HEK293T (cell line): ENCODE results near the gene RBM25.

ENCODE experiments used
- CTCF ChIA-PET: fragments of 350-600 bp; formaldehyde crosslinking; extraction: SDS; loops from one replicate; lab custom pipeline; 2021; ENCODE audit warnings: antibody characterized with exemption, inconsistent platforms; lab: Yijun Ruan, JAX
- POLR2A ChIA-PET: fragments of 350-600 bp; formaldehyde crosslinking; extraction: SDS; loops from one replicate; lab custom pipeline; 2020; ENCODE audit warnings: antibody characterized with exemption, inconsistent platforms; lab: Yijun Ruan, JAX
- DNase-seq: peaks from one replicate; pipeline ENCODE4 v3.0.0; 2012; ENCODE audit warnings: mixed read lengths; ENCODE audit errors: extremely low spot score
- ARNT ChIP-seq: fragments of 450-650 bp; IDR thresholded peaks from 2 replicates; pipeline ENCODE4 v1.6.1; 2017; ENCODE audit warnings: mild to moderate bottlenecking
- BHLHE40 ChIP-seq: fragments of 450-650 bp; IDR thresholded peaks from 2 replicates; pipeline ENCODE4 v1.6.1; 2016; ENCODE audit warnings: mild to moderate bottlenecking, moderate library complexity, borderline replicate concordance
- CTBP1 ChIP-seq: fragments of 450-650 bp; IDR thresholded peaks from 2 replicates; pipeline ENCODE4 v1.6.1; 2016; ENCODE audit warnings: borderline replicate concordance
- ELF4 ChIP-seq: fragments of 450-650 bp; IDR thresholded peaks from 2 replicates; pipeline ENCODE4 v1.6.1; 2017; ENCODE audit warnings: antibody characterized with exemption
- FOXA1 ChIP-seq: fragments of 450-650 bp; IDR thresholded peaks from 2 replicates; pipeline ENCODE4 v1.6.1; 2016; ENCODE audit warnings: mild to moderate bottlenecking
- FOXK2 ChIP-seq: fragments of 450-650 bp; IDR thresholded peaks from 2 replicates; pipeline ENCODE4 v1.6.1; 2016; ENCODE audit warnings: mild to moderate bottlenecking
- FOXM1 ChIP-seq: fragments of 450-650 bp; IDR thresholded peaks from 2 replicates; pipeline ENCODE4 v1.6.1; 2017; ENCODE audit warnings: mild to moderate bottlenecking, borderline replicate concordance
- HDGF ChIP-seq: fragments of 450-650 bp; IDR thresholded peaks from 2 replicates; pipeline ENCODE4 v1.6.1; 2017; ENCODE audit warnings: antibody characterized with exemption, borderline replicate concordance
- L3MBTL2 ChIP-seq: fragments of 450-650 bp; conservative IDR thresholded peaks from 2 replicates; pipeline ENCODE4 v1.6.1; 2016; ENCODE audit warnings: mild to moderate bottlenecking
- LEF1 ChIP-seq: fragments of 450-650 bp; IDR thresholded peaks from 2 replicates; pipeline ENCODE4 v1.6.1; 2017; ENCODE audit warnings: mild to moderate bottlenecking, borderline replicate concordance
- NFRKB ChIP-seq: fragments of 450-650 bp; IDR thresholded peaks from 2 replicates; pipeline ENCODE4 v1.6.1; 2016; ENCODE audit warnings: mild to moderate bottlenecking, moderate library complexity
- PKNOX1 ChIP-seq: fragments of 450-650 bp; IDR thresholded peaks from 2 replicates; pipeline ENCODE4 v1.6.1; 2016
- SP1 ChIP-seq: fragments of 450-650 bp; IDR thresholded peaks from 2 replicates; pipeline ENCODE4 v1.6.1; 2017
- SUZ12 ChIP-seq: fragments of 450-650 bp; IDR thresholded peaks from 2 replicates; pipeline ENCODE4 v1.6.1; 2016; ENCODE audit warnings: mild to moderate bottlenecking
- TARDBP ChIP-seq: fragments of 450-650 bp; IDR thresholded peaks from 2 replicates; pipeline ENCODE4 v1.6.1; 2016
- ZNF384 ChIP-seq: fragments of 450-650 bp; IDR thresholded peaks from 2 replicates; pipeline ENCODE4 v1.6.1; 2016

RBM25 gene

DNA sequence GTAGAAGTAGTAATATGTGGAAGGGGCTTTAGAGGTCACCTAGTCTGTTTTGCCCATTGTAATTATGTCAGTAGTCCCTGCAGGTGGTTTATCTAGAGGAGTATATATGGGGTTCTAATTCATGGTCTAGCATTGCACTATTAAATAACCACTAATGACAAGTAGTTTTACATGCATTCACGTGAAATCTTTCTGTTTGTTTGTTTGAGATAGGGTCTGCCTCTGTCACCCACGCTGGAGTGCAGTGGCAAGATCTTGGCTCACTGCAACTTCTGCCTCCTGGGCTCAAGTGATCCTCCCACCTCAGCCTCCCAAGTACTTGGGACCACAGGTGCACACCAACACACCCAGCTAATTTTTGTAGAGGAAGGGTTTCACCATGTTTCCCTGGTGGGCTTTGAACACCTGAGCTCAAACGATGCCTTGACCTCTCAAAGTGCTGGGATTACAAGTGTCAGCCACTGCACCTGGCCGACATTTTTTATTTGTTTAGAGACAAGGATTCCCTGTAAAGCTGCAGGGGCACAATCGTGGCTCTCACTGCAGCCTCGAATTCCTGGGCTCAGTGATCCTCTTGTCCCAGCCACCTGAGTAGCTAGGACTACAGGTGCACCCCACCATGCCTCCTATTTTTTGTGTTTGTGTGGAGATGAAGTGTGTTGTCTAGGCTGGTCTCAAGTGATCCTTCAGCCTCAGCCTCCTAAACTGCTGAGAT lies 66.0 kb downstream of the RBM25 start:
- CTCF ChIA-PET, result no interaction called here
- no peak for DNase-seq
- POLR2A ChIA-PET, result interaction anchor here (0.7 to 2.4 kb wide), 3 partner anchors 12 to 66 kb away, joined by 3 to 33 read pairs (median 5); partner anchors contain the start of genes PSEN1 and RBM25
- TF ChIP-seq CTBP1 (no peak), NFRKB (no peak), SP1 (no peak), BHLHE40 (no peak)

DNA sequence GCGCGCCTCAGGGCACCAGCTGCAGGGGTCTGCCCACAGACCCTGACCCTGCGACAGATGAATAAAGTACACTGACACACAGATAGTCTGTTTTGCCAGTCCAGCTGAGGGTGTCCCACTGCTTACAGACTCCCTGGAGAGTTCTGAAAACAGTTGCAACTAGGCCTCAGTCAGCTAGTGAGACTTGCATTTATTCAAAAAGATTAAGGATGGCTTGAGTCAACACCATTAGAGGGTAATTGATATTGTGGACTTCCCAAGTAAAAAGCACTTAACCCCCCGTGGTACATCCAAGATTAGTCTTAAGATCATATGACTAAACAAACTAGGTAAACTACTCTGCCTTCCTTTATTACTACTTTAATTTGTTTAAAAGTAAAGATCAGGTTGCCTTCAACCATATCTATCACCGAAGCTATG lies 66.8 kb downstream of the RBM25 start:
- TF ChIP-seq CTBP1 (peak; percentile 90), SUZ12 (no peak), FOXM1 (peak; percentile 30; the same call in 1 of the 2 replicates), TARDBP (0 out of 2 replicates have a peak, but pooled peaks have one; percentile 28), HDGF (no peak), FOXK2 (no peak), LEF1 (peak; percentile 99), ZNF384 (no peak), L3MBTL2 (no peak), ELF4 (no peak), FOXA1 (peak; percentile 100), ARNT (peak; percentile 58; the same call in 1 of the 2 replicates), SP1 (no peak), BHLHE40 (no peak), PKNOX1 (peak; percentile 56), NFRKB (no peak)
- peak; percentile 44 for DNase-seq
- ChIA-PET CTCF (no interaction called here), POLR2A (interaction anchor here (1.2 to 2.4 kb wide), 2 partner anchors 11 to 67 kb away, joined by 5 to 33 read pairs; partner anchors contain the start of genes PSEN1 and RBM25)

GRCh38 chr14:73125746-73126145 lies 67.4 kb downstream of the RBM25 start:
- no peak for TF ChIP-seq L3MBTL2
- no peak for TF ChIP-seq SUZ12
- no peak for TF ChIP-seq HDGF
- TF ChIP-seq FOXK2, result no peak
- no peak for TF ChIP-seq NFRKB
- TF ChIP-seq CTBP1, result no peak
- no peak for TF ChIP-seq ARNT
- TF ChIP-seq SP1, result no peak
- TF ChIP-seq FOXA1, result no peak
- TF ChIP-seq BHLHE40, result no peak
- no peak for TF ChIP-seq PKNOX1
- no peak for TF ChIP-seq TARDBP
- TF ChIP-seq FOXM1, result no peak
- no peak for TF ChIP-seq ELF4
- ChIA-PET POLR2A (interaction anchor here (1.2 to 2.4 kb wide), 2 partner anchors 11 to 68 kb away, joined by 5 to 33 read pairs; partner anchors contain the start of genes PSEN1 and RBM25), CTCF (no interaction called here)
- no peak for DNase-seq

GRCh38 chr14:73133795-73134194 lies 75.5 kb downstream of the RBM25 start:
- ChIA-PET POLR2A (no interaction called here), CTCF (no interaction called here)
- DNase-seq, result no peak
- TF ChIP-seq FOXK2, result no peak
- TF ChIP-seq PKNOX1, result no peak
- no peak for TF ChIP-seq L3MBTL2
- TF ChIP-seq ARNT, result no peak

DNA sequence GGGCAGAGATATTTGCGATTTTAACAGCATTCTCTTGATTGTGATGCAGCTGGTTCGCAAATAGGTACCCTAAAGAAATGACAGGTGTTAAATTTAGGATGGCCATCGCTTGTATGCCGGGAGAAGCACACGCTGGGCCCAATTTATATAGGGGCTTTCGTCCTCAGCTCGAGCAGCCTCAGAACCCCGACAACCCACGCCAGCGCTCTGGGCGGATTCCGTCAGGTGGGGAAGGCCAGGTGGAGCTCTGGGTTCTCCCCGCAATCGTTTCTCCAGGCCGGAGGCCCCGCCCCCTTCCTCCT lies 77.7 kb downstream of the RBM25 start:
- ChIA-PET POLR2A (interaction anchor here (0.8 to 2.7 kb wide), 8 partner anchors 11 to 340 kb away, joined by 3 to 33 read pairs (median 4); partner anchors contain the start of genes DCAF4 and RBM25), CTCF (no interaction called here)
- TF ChIP-seq FOXA1 (no peak), LEF1 (no peak), TARDBP (no peak), ARNT (no peak), FOXM1 (no peak), SP1 (no peak), CTBP1 (no peak), ZNF384 (no peak), ELF4 (no peak), SUZ12 (no peak), BHLHE40 (no peak), NFRKB (no peak), PKNOX1 (no peak)
- no peak for DNase-seq
